ENCODE measurements around the gene LTBP1.
A peak's percentile ranks its signal among the peaks of the same experiment; 100 is the strongest.
"Not testable (repeated sequence)": the region's sequence is repeated elsewhere in the genome, so short reads cannot be mapped to it uniquely, and the experiment has no call there.

LTBP1 gene

DNA sequence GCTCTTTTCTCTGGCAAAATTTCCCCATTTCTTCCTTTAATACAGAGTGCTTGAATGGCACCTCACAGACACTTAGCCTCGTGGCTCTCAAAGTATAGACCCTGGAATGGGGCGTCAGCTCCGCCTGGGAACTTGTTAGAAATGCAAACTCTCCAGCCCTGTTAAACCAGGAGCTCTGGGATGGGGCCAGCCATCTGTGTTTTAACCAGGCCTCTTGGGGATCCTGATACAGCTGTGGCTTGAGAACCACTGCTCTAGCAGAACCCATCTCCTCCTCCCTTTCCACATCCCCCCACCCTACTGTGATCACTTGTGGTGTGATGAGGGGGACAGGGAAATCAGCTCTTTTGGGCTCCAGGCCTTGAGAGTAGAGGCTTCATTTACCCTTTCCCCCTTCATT lies 15.9 kb downstream of the LTBP1 start:
- DNase-seq, result no peak

GRCh38 chr2:32963941-32964340 lies 17.2 kb downstream of the LTBP1 start:
- no peak for DNase-seq

- no peak for DNase-seq
Measured at GRCh38 chr2:32965523-32966171, 18.9 kb downstream of the LTBP1 start.

DNA sequence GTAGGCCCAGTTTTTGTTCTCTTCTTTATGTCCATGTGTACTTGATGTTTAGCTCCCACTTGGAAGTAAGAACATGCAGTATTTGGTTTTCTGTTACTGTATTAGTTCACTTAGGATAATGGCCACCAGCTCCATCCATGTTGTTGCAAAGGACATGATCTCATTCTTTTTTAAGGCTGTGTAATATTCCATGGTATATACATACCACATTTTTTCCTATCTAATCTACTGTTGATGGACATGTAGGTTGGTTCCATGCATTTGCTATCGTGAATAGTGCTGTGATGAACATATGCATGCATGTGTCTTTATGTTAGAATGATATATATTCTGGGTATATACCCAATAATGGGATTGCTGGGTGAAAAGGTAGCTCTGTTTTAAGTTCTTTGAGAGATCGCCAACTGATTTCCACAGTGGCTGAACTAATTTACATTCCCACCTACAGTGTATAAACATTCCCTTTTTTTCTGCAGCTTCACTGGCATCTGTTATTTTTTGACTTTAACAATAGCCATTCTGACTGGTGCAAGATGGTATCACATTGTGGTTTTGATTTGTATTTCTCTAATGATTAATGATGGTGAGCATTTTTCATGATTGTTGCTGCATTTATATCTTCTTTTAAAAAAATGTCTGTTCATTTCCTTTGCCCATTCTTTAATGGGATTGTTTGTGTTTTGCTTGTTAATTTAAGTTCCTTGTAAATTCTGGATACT lies 22.9 kb downstream of the LTBP1 start:
- no peak for DNase-seq

- DNase-seq, result not testable (repeated sequence)
Measured at GRCh38 chr2:32973772-32974171, 27.0 kb downstream of the LTBP1 start.

DNA sequence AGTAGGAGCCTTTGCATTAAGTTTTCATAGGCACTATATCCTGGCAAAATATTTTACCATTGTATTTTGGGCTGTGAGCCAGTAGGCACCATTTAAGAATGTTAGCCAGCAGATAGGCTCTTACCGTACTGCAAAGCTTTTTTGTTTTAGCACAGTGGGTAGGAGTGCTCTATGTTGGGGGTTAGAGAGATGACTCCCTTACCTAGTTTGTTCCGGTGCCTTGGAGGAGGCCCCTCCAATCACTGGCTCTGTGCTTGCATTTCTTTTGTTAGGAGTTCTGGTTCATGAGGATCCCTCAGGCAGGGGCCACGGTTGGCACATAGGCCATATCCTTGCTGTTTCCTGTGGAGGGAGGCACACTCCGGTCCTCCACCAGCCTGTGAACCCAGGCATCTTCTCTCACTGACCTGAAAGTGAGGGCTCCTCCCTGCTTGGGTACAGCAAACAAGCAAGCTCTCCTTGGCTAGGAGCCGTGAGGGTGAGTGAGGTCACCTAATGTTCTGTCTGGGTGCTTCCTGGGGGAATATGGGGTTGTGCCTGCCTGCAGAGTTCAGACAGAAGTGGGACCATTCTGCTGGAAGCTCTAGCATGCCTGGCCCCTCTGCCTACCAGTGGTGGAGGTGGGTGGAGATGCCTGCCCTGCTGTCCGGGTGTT lies 29.8 kb downstream of the LTBP1 start:
- DNase-seq, result no peak

GRCh38 chr2:32977228-32977758 lies 30.5 kb downstream of the LTBP1 start:
- no peak for DNase-seq

DNA sequence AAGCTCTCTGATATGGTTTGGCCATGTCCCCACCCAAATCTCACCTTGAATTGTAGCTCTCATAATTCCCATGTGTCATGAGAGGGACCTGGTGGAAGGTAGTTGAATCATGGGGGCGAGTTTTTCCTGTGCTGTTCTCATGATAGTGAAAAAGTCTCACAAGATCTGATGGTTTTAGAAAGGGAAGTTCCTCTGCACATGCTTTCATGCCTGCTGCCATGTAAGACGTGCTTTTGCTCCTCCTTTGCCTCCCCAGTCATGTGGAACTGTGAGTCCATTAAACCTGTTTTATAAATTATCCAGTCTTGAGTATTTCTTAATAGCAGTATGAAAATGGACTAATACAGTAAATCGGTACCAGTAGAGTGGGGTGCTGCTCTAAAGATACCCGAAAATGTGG lies 34.9 kb downstream of the LTBP1 start:
- no peak for DNase-seq

DNA sequence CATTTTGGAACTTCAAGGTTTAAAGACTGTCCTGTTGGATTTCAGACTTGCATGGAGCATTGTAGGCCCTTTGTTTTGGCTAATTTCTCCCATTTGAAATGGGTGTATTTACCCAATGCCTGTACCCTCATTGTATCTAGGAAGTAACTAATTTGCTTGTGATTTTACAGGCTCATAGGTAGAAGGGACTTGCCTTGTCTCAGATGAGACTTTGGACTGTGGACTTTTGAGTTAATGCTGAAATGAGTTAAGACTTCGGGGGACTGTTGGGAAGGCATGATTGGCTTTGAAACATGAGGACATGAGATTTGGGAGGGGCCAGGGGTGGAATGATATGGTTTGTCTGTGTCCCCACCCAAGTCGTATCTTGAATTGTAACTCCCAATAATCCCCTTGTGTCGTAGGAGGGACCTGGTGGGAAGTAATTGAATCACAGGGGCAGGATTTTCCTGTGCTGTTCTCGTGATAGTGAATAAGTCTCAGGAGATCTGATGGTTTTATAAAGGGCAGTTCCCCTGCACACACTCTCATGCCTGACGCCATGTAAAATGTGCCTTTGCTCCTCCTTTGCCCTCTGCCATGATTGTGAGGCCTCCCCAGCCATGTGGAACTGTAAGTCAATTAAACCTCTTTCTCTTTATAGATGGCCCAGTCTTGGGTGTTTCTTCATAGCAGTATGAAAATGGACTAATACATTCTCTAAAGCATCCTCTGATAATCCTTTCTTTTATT lies 36.6 kb downstream of the LTBP1 start:
- not testable (repeated sequence) for DNase-seq

DNA sequence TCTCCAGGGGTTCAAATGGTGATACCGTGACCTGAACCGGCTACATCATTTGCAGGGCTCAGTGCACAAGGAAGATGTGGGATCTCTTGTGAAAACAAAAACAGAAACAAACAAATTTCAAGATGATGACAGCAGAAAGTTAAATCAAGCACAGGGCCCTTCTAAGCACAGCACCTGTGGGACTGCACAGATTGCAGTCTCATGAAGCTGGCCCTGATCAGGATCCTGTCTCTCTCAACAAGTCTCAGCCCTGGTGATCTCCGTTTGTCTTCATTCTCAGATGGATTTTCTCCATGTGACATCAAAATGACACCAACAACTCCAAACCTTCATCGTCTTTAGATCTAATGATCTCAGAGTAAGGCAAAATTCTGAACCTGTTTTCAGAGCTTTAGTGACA lies 39.7 kb downstream of the LTBP1 start:
- no peak for DNase-seq

- no peak for DNase-seq
Measured at GRCh38 chr2:32988525-32988924, 41.8 kb downstream of the LTBP1 start.

GRCh38 chr2:32990556-32990955 lies 43.8 kb downstream of the LTBP1 start:
- DNase-seq, result no peak

GRCh38 chr2:32991091-32991845 lies 44.5 kb downstream of the LTBP1 start:
- no peak for DNase-seq

DNA sequence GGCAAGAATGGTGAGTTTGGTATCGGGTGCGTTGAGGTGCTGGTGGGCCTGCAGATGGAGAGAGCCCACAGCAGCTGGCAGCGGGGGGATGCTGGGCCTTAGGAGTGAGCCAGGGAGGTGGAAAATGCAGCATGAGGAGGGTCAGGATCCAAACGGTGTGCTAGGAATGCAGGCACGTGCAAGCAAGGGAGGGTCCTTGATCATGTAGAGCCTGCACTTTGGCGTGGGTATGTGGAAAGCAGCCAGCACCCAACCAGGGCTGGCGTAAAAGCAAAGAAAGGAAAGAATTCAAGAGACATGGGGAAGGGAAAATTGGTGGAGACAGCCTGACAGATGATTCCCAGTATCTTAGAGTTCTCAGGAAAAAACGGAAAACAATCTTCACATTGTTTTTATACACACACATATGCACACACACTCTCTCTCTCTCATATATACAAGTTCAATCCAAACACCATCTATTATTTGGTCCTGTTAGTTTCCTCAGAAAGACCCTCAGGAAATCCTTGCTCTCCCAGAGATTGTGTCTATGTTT lies 46.3 kb downstream of the LTBP1 start:
- no peak for DNase-seq

- no peak for DNase-seq
Measured at GRCh38 chr2:32997705-32998104, 51.0 kb downstream of the LTBP1 start.

GRCh38 chr2:33000986-33001385 lies 54.2 kb downstream of the LTBP1 start:
- DNase-seq, result no peak

DNA sequence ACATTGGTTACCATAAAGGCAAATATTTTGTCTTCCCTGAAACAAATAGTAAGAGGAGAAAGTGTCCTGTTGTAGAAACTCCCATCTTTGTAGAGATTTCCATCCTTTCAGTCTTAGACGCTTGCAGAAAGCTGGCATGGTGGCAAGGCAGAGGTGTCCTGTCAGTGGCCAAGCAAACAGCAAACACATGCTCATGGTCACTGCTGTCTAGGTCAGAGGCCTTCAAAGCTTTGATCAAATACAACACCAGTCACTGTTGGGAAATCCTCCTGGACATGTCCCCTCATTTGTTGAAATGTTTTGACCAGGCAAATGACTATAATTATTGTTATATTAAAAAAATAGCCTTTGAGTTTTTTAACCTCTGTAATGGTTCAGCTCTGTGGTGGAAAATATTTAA lies 55.1 kb downstream of the LTBP1 start:
- no peak for DNase-seq

DNA sequence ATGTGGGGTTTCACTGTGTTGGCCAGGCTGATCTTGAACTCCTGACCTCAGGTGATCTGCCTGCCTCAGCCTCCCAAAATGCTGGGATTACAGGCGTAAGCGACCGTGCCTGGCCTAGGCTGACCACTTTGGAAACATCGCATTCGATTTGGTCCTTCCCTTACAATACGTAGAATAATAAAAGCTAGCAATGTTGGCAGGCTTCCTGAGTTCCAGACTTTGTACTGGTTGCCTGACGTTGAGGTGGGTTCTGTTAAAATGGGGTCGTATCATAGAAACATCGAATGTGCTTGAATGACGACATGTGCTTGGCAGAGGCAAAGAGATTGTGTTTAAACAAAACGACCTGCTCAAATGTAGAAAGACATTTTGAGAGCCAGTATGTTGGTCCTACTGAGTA lies 56.1 kb downstream of the LTBP1 start:
- no peak for DNase-seq

DNA sequence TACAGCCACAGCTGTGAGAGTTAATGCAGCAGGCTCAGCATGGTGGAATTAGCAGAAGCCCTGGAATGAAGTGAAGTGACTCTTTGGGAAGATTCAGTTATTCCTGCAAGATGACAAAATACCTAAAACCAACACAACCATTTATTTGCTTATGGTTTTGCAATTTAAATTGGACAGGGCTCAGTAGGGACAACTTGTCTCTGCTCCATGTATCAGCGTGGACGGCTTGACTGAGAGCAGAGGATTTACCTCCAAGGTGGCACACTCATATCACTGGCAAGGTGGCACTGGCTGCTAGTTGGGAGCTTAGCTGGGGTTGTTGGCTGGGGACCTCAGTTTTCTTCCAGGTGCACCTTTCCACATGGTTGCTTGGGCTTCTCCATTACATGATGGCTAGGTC lies 58.3 kb downstream of the LTBP1 start:
- peak; percentile 75 for DNase-seq

DNA sequence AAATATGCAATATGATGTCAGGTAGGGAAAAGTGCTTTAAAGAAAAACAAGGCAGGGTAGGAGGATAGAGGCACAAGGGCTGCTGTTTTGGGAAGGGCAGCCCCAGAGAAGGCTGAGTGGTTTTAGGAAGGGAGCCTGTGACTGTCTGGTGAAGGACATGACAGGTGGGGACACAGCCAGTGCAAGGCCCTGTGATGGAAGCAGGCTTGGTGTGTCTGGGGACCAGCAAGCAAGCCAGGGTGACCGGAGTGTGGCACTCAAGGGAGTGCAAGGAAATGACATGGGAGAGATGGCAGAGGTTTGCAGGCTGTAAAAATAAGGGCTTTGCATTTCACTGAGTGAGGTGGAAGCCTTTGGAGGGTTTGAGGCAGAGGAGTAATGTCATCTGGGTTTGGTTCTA lies 62.0 kb downstream of the LTBP1 start:
- DNase-seq, result no peak

DNA sequence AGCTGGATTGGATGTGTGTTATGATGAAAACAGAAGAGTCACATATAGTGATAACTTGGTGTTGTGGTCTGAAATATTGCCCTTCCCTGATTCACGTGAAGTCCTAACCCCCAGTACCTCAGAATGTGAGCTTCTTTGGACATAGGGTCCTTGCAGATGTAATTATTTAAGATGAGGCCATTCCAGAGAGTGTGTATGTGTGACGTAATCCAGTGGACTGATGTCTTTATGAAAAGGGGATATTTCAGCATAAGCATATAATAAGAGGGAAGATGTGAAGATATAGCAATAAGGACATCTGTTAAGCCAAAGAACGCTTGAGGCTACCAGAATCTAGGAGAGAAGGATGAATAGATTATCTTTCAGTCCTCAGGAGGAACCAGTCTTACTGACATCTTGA lies 62.5 kb downstream of the LTBP1 start:
- no peak for DNase-seq

- no peak for DNase-seq
Measured at GRCh38 chr2:33011373-33011772, 64.6 kb downstream of the LTBP1 start.
